Mesendoderm (in vitro differentiated cells): ENCODE results near the gene HADHA.

Source experiments
- DNase-seq: peaks from one replicate; pipeline ENCODE4 v3.0.0; 2013
- H2AK5ac ChIP-seq: 2 replicates; pipeline ENCODE4 v1.6.1; 2013; ENCODE audit warnings: low read length, inconsistent platforms
- H2BK120ac ChIP-seq: 2 replicates; pipeline ENCODE4 v1.6.1; 2013; ENCODE audit warnings: low read depth, mild to moderate bottlenecking, low read length, moderate library complexity, mixed read lengths
- H2BK15ac ChIP-seq: replicated peaks from 2 replicates; pipeline ENCODE4 v1.6.1; 2013; ENCODE audit warnings: low read depth, mild to moderate bottlenecking, moderate library complexity
- H2BK5ac ChIP-seq: 2 replicates; pipeline ENCODE4 v1.6.1; 2013; ENCODE audit warnings: low read length, inconsistent platforms
- H3K18ac ChIP-seq: 2 replicates; pipeline ENCODE4 v1.6.1; 2013; ENCODE audit warnings: mild to moderate bottlenecking, low read length, mixed read lengths
- H3K23ac ChIP-seq: one replicate; pipeline ENCODE4 v1.6.1; 2013; ENCODE audit warnings: low read length
- H3K27ac ChIP-seq: 2 replicates; pipeline ENCODE4 v1.5.1; 2013; ENCODE audit warnings: low read depth, mild to moderate bottlenecking, inconsistent platforms, low read length, moderate library complexity
- H3K27me3 ChIP-seq: 2 replicates; pipeline ENCODE4 v1.6.1; 2013; ENCODE audit warnings: low read length, control low read depth, mild to moderate bottlenecking, inconsistent platforms; ENCODE audit not compliant: insufficient read depth, poor library complexity
- H3K36me3 ChIP-seq: 2 replicates; pipeline ENCODE4 v1.6.1; 2013; ENCODE audit warnings: low read length, inconsistent platforms; ENCODE audit not compliant: control insufficient read depth, insufficient read depth
- H3K4ac ChIP-seq: one replicate; pipeline ENCODE4 v1.6.1; 2013; ENCODE audit warnings: low read depth, mild to moderate bottlenecking, low read length, moderate library complexity
- H3K4me1 ChIP-seq: 2 replicates; pipeline ENCODE4 v1.6.1; 2013; ENCODE audit warnings: low read depth, low read length, inconsistent platforms; ENCODE audit not compliant: control insufficient read depth
- H3K4me2 ChIP-seq: 2 replicates; pipeline ENCODE4 v1.6.1; 2013; ENCODE audit warnings: low read length
- H3K4me3 ChIP-seq: 2 replicates; pipeline ENCODE4 v1.5.1; 2013; ENCODE audit warnings: mild to moderate bottlenecking, low read length
- H3K56ac ChIP-seq: one replicate; pipeline ENCODE4 v1.6.1; 2013; ENCODE audit warnings: low read length
- H3K79me1 ChIP-seq: 2 replicates; pipeline ENCODE4 v1.6.1; 2013; ENCODE audit warnings: low read length, inconsistent platforms
- H3K79me2 ChIP-seq: 2 replicates; pipeline ENCODE4 v1.6.1; 2013; ENCODE audit warnings: mild to moderate bottlenecking, low read length; ENCODE audit not compliant: control insufficient read depth, insufficient read depth
- H3K9ac ChIP-seq: 2 replicates; pipeline ENCODE4 v1.6.1; 2013; ENCODE audit warnings: low read length, inconsistent platforms
- H4K5ac ChIP-seq: one replicate; pipeline ENCODE4 v1.6.1; 2013; ENCODE audit warnings: low read length
- H4K8ac ChIP-seq: one replicate; pipeline ENCODE4 v1.6.1; 2013; ENCODE audit warnings: low read depth, mild to moderate bottlenecking, control low read depth, low read length, moderate library complexity
- WGBS: extraction: QIAGEN DNeasy Blood & Tissue Kit; methylation state at CpG from one replicate; pipeline ENCODE4 v1.1.7; 2013; ENCODE audit warnings: low lambda C conversion rate, missing lambda C conversion rate; ENCODE audit not compliant: insufficient coverage; ENCODE audit errors: extremely low coverage; 5-methylcytosine and 5-hydroxymethylcytosine counted together

Gene HADHA

DNA sequence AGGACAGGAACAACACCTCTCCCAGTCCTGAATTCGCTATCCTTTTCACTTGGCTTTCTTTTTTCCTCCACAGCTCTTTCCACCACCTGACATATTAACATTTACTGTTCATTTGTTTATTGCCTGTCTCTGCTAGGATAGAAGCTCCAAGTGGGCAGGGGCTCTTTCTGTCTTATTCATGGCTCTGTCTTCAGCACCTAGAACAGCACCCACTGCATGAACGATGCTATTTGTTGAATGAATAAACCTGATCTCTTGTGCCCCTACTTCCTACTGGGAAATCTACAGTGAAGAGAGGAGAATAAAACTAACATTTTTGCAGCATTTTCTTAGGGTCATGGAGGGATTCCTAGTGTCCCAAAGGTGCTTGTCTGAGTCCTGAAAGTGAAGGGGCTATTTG is 95.9 kb downstream of the HADHA start:
- Histone ChIP-seq H3K9ac (no peak overlapping the region), H3K4ac (no peak overlapping the region), H3K27ac (no peak overlapping the region), H2BK120ac (no peak overlapping the region), H2AK5ac (no peak overlapping the region), H3K4me1 (no peaks in the 10 kb centered on the region), H4K8ac (no peak overlapping the region), H2BK15ac (no peak overlapping the region), H3K79me2 (no peaks in the 10 kb centered on the region), H3K27me3 (no peaks in the 10 kb centered on the region), H3K36me3 (no peaks in the 10 kb centered on the region), H3K79me1 (no peaks in the 10 kb centered on the region), H3K4me3 (no peak overlapping the region), H2BK5ac (no peak overlapping the region), H3K18ac (no peak overlapping the region), H4K5ac (no peak overlapping the region), H3K23ac (no peak overlapping the region), H3K4me2 (no peak overlapping the region), H3K56ac (no peak overlapping the region)
- no CpG with 5 or more reads among the region's 2 CpGs for WGBS
- peak; percentile 29 for DNase-seq

GRCh38 chr2:26144953-26145680 is 99.3 kb downstream of the HADHA start:
- Histone ChIP-seq H3K4ac (no peak overlapping the region), H3K23ac (no peak overlapping the region), H3K4me1 (no peaks in the 10 kb centered on the region), H3K56ac (no peak overlapping the region), H3K4me2 (no peak overlapping the region), H3K79me2 (no peaks in the 10 kb centered on the region), H2BK120ac (no peak overlapping the region), H2AK5ac (no peak overlapping the region), H3K27me3 (no peaks in the 10 kb centered on the region), H3K9ac (no peak overlapping the region), H3K4me3 (no peak overlapping the region), H3K36me3 (no peaks in the 10 kb centered on the region), H2BK15ac (no peak overlapping the region), H4K5ac (no peak overlapping the region), H3K79me1 (no peaks in the 10 kb centered on the region), H2BK5ac (no peak overlapping the region), H3K18ac (no peak overlapping the region), H4K8ac (no peak overlapping the region), H3K27ac (no peak overlapping the region)
- DNase-seq: peak; percentile 73
- no CpG with 5 or more reads among the region's 11 CpGs for WGBS

DNA sequence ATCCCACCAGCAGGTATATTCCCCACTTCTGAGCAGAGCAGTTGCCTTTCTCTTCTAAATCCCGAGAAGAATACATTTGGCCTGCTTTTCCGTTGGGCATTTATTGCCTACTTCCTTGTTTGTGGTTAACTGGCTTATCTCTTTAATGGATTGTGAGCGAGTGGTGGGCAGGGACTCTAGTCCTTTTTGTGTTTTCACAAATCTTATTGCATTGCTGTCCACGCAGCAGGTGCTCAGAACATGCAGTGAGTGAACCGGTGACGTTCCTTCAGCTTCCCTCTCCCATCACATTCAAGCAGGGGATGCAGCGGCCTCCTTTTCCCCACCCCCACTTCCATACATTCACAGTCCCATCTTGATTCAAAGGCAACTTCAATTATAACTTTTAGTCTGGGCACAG is 100.4 kb downstream of the HADHA start:
- no peak overlapping the region for H3K9ac ChIP-seq
- no peak overlapping the region for H4K5ac ChIP-seq
- H2AK5ac ChIP-seq: no peak overlapping the region
- no peak overlapping the region for H2BK15ac ChIP-seq
- H3K27me3 ChIP-seq: no peaks in the 10 kb centered on the region
- H3K4me2 ChIP-seq: no peak overlapping the region
- no peak overlapping the region for H3K4me3 ChIP-seq
- no peak overlapping the region for H3K18ac ChIP-seq
- H3K79me1 ChIP-seq: no peaks in the 10 kb centered on the region
- H3K27ac ChIP-seq: no peak overlapping the region
- H3K4ac ChIP-seq: no peak overlapping the region
- DNase-seq: peak; percentile 16
- H3K79me2 ChIP-seq: no peaks in the 10 kb centered on the region
- no peak overlapping the region for H2BK120ac ChIP-seq
- H3K4me1 ChIP-seq: no peaks in the 10 kb centered on the region
- no peak overlapping the region for H3K56ac ChIP-seq
- H2BK5ac ChIP-seq: no peak overlapping the region
- no peak overlapping the region for H3K23ac ChIP-seq
- no peak overlapping the region for H4K8ac ChIP-seq
- H3K36me3 ChIP-seq: no peaks in the 10 kb centered on the region
- WGBS: no CpG with 5 or more reads among the region's 7 CpGs

GRCh38 chr2:26141145-26141769 is 103.2 kb downstream of the HADHA start:
- no peak overlapping the region for H2BK5ac ChIP-seq
- DNase-seq: no peak
- H4K5ac ChIP-seq: no peak overlapping the region
- no peaks in the 10 kb centered on the region for H3K79me1 ChIP-seq
- no peaks in the 10 kb centered on the region for H3K79me2 ChIP-seq
- no peak overlapping the region for H3K23ac ChIP-seq
- H2AK5ac ChIP-seq: no peak overlapping the region
- no peaks in the 10 kb centered on the region for H3K4me1 ChIP-seq
- no peak overlapping the region for H3K18ac ChIP-seq
- peaks cover 2% of the 10 kb centered on the region for H3K36me3 ChIP-seq
- no peak overlapping the region for H2BK120ac ChIP-seq
- no peaks in the 10 kb centered on the region for H3K27me3 ChIP-seq
- H3K9ac ChIP-seq: no peak overlapping the region
- no peak overlapping the region for H3K4ac ChIP-seq
- no peak overlapping the region for H4K8ac ChIP-seq
- H3K4me3 ChIP-seq: no peak overlapping the region
- no CpG with 5 or more reads among the region's 18 CpGs for WGBS
- H3K27ac ChIP-seq: no peak overlapping the region
- H3K4me2 ChIP-seq: no peak overlapping the region
- H2BK15ac ChIP-seq: no peak overlapping the region
- H3K56ac ChIP-seq: no peak overlapping the region
